Measurements from ENCODE around the gene SRCIN1.

- TF ChIP-seq, protein P1, sequence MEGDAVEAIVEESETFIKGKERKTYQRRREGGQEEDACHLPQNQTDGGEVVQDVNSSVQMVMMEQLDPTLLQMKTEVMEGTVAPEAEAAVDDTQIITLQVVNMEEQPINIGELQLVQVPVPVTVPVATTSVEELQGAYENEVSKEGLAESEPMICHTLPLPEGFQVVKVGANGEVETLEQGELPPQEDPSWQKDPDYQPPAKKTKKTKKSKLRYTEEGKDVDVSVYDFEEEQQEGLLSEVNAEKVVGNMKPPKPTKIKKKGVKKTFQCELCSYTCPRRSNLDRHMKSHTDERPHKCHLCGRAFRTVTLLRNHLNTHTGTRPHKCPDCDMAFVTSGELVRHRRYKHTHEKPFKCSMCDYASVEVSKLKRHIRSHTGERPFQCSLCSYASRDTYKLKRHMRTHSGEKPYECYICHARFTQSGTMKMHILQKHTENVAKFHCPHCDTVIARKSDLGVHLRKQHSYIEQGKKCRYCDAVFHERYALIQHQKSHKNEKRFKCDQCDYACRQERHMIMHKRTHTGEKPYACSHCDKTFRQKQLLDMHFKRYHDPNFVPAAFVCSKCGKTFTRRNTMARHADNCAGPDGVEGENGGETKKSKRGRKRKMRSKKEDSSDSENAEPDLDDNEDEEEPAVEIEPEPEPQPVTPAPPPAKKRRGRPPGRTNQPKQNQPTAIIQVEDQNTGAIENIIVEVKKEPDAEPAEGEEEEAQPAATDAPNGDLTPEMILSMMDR (conservative IDR thresholded peaks at IDR 0.05; ENCODE audit: low read depth, low read length) = no peak
- TF ChIP-seq EZH2 (IDR thresholded peaks at IDR 0.05; ENCODE audit: low read length, unreplicated experiment) (no peak), EZH2phosphoT487 (IDR thresholded peaks at IDR 0.05; ENCODE audit: borderline replicate concordance, low read length) (no peak)
Observed at GRCh38 chr17:38538906-38539305, 66.8 kb downstream of the SRCIN1 start.

Measured in PC-3 (cell line).